HG03520 (cell line): Measurements from ENCODE around the gene HEPACAM2.

Experiments
- ATAC-seq: cut with Tn5 transposase; IDR thresholded peaks from one replicate; pipeline ENCODE4 v1.9.1; 2021; ENCODE audit warnings: mild to moderate bottlenecking, moderate library complexity; ENCODE audit not compliant: unreplicated experiment

Gene HEPACAM2

DNA sequence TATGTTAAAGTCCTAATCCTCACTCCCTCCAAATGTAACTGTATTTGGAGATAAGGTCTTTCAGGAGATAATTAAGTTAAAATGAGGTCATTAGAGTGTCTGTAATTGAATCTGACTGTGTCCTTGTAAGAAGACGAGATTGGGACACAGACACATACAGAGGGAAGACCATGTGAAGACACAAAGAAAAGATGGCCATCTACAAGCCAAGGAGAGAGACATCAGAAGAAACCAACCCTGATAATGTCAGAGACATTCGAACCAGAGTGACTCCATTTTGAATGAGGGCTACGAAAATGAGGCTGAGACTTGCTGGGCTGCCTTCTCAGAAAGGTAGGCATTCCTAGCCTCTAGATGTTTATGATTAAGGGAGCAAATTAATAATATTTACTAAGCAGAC is 77.5 kb downstream of the HEPACAM2 start:
- ATAC-seq: no peak

DNA sequence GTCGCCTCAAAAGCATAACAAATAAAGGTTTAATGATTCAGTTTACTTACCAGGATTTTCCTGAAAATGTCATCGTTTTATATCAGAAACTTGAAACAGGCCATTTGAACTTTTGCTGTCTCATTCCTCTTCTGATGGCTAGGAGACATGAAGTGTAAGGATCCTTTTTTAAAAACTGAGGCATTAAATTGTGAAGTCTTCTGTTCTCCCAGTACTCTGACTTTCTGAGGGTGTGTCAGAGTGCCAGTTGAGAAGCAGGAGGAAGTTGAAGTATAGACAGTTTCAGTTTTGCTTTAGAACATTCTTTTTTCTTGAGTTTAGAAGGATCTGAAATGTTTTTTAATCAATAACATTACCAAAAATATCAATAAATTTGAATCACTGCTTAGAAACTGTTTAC is 78.1 kb downstream of the HEPACAM2 start, which contains the start of gene SAMD9L:
Gene SAMD9L, minus strand, starts transcription at position 242 of the 400 bp plus-strand sequence. CDS start 12,414 bp downstream, outside the sequence.
- peak; percentile 76 for ATAC-seq

GRCh38 chr7:93147363-93147762 is 78.9 kb downstream of the HEPACAM2 start:
- peak; percentile 50 for ATAC-seq

DNA sequence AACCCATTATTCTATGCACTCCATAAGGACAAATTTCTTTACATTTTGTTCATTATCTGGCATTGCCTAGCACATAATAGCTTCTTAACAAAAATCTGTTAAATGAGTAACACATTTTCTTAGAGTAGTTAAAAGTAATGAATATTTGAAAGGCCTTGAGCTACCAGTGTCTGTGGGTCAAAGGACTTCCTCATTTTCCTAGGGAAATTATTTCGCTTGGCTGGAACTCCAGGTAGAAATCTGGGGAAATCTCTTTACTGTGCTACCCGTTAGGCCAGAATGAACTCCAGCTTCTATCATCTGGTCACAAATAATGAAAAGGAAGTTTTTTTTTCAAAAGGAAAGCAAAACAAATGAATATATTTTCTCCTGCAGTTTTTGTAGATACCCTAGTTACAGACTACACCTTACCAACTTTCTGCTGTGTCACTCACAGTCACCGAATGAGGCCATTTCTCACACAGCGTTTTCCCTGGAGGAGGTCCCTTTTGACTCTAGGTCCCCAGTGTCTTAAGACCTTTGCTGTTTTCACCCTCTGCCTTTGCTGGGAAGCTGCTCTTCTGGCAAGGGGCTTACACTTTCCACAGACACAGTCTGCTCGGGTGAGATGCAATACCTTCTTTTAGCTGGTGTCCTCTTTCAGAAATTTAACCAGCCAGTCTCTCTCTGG is 79.7 kb downstream of the HEPACAM2 start:
- ATAC-seq: peak; percentile 38

DNA sequence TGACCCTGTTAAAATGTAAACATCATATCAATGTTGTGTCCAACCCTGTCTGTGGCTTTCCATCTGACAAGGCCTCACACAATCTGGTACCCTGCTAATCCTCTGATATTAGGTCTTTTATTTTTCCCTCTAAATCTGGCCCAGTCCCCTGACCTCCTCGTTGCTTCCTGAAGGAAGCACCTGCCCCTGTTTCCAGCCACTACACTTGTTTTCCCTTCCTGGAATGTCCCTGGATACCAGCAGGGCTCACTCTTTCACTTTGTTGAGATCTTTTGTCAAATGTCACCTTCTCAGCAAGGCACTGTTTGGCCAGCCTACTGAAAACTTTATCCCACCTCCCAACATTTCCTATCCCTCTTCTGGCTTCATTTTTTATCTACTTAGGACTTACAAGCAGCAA is 80.2 kb downstream of the HEPACAM2 start:
- no peak for ATAC-seq

GRCh38 chr7:93145354-93145753 is 80.9 kb downstream of the HEPACAM2 start:
- no peak for ATAC-seq

GRCh38 chr7:93142127-93142526 is 84.1 kb downstream of the HEPACAM2 start:
- no peak for ATAC-seq

GRCh38 chr7:93140582-93141191 is 85.6 kb downstream of the HEPACAM2 start:
- ATAC-seq: no peak

GRCh38 chr7:93138576-93138975 is 87.7 kb downstream of the HEPACAM2 start:
- ATAC-seq: no peak
